K562 (cell line): Measurements from ENCODE around the gene GLG1. TPM values are rescaled to one million over a fixed set of nuclear protein-coding genes. Genes with fewer than 3 reads are reported as not detected.

Experiments
- AFF1 ChIP-seq, 2 experiments: fragments of 450-650 bp; IDR thresholded peaks; 2 replicates each; pipeline ENCODE4 v1.6.1; 2018; ENCODE audit warnings: mild to moderate bottlenecking in 2 of 2, low read depth in 1 of 2; ENCODE audit not compliant: partially characterized antibody in 2 of 2
- ARNT ChIP-seq, 2 experiments: fragments of 450-650 bp; IDR thresholded peaks; 2 replicates each; pipeline ENCODE4 v1.6.1; 2016; ENCODE audit warnings: mild to moderate bottlenecking in 1 of 2
- CTBP1 ChIP-seq: fragments of 450-650 bp; IDR thresholded peaks from 2 replicates; pipeline ENCODE4 v1.6.1; 2016; ENCODE audit warnings: borderline replicate concordance
- ETS1 ChIP-seq: conservative IDR thresholded peaks from 2 replicates; pipeline ENCODE4 v1.6.1; 2011; ENCODE audit warnings: low read depth, mild to moderate bottlenecking, low read length; ENCODE audit not compliant: control insufficient read depth
- PPARD ChIP-seq: fragments of 250-450 bp; sonication (Bioruptor Pico); IDR thresholded peaks from 2 replicates; pipeline ENCODE4 v1.8.0; 2022; ENCODE audit warnings: inconsistent platforms, mild to moderate bottlenecking, moderate library complexity
- RBBP5 ChIP-seq: fragments of 200-600 bp; sonication (generic); IDR thresholded peaks from 2 replicates; pipeline ENCODE4 v1.6.1; 2012; ENCODE audit warnings: borderline replicate concordance, mild to moderate bottlenecking, low read length, control low read depth, inconsistent platforms; ENCODE audit not compliant: insufficient read depth, poor library complexity, severe bottlenecking
- SNIP1 ChIP-seq: fragments of 450-650 bp; IDR thresholded peaks from 2 replicates; pipeline ENCODE4 v1.7.1; 2017; ENCODE audit warnings: low read depth, mild to moderate bottlenecking
- ZC3H4 ChIP-seq: sonication (generic); formaldehyde crosslinking; IDR thresholded peaks from 2 replicates; pipeline ENCODE4 v1.9.0; 2021; ENCODE audit warnings: missing genetic modification reagents, borderline replicate concordance
- ZFPM2 ChIP-seq: fragments of 250-450 bp; sonication (Bioruptor Pico); IDR thresholded peaks from 2 replicates; pipeline ENCODE4 v1.5.1; 2022; ENCODE audit warnings: mild to moderate bottlenecking
- ZNF311 ChIP-seq: fragments of 250-450 bp; sonication (Bioruptor Pico); IDR thresholded peaks from 2 replicates; pipeline ENCODE4 v1.4.0; 2020; ENCODE audit warnings: mild to moderate bottlenecking, moderate library complexity
- polyA plus RNA-seq, 8 experiments: library from polyadenylated mRNA; depleted of rRNA in 4 of 8; stranded (reverse) in 5 of 8; unstranded in 3 of 8; fragments of >200 nt; fragmentation: Nextera tagmentation in 2 of 8; fragmentation: Illumina TruSeq in 1 of 8; extraction: Ambion mirVana in 2 of 8; extraction: Trizol in 1 of 8; gene quantifications; 2 replicates each; pipeline versions ENCODE4 v1.2.1 to v1.2.3, GENCODE V29; 2011 to 2014; ENCODE audit warnings: inconsistent platforms in 1 of 8, missing spikeins in 1 of 8
- total RNA-seq, 7 experiments: library from RNA; depleted of rRNA in 6 of 7; stranded (reverse); fragments of >200 nt in 6 of 7; fragmentation: Illumina TruSeq in 2 of 7; extraction: Trizol in 2 of 7; gene quantifications; 2 replicates each; pipeline versions ENCODE4 v1.2.1 to v1.2.3, GENCODE V29; 2011 to 2021; ENCODE audit warnings: low replicate concordance in 1 of 7
- TF ChIP-seq, protein P1 (sequence below), 2 experiments: IDR thresholded peaks in 1 of 2; conservative IDR thresholded peaks in 1 of 2; 2 replicates each; pipeline ENCODE4 v1.6.1; 2016; ENCODE audit warnings: low read depth in 2 of 2, mild to moderate bottlenecking in 1 of 2, missing compliant biosample characterization in 1 of 2, missing genetic modification characterization in 1 of 2, moderate library complexity in 1 of 2
- TF ChIP-seq, protein P2 (sequence below): fragments of 450-650 bp; formaldehyde crosslinking; IDR thresholded peaks from 2 replicates; pipeline ENCODE4 v1.4.0; 2020; ENCODE audit warnings: mild to moderate bottlenecking, moderate library complexity
- TF ChIP-seq, protein P3 (sequence below): fragments of 250-450 bp; sonication (Bioruptor Pico); IDR thresholded peaks from 2 replicates; pipeline ENCODE4 v1.4.0; 2020; ENCODE audit warnings: mild to moderate bottlenecking, moderate library complexity, borderline replicate concordance

The GLG1 gene
- total and polyA plus RNA-seq, 9 of the 15 experiments (the other 6 are each of a cell fraction or from before 2014, with no cell fraction given): 6.2 to 36.0 (median 23.6) TPM

DNA sequence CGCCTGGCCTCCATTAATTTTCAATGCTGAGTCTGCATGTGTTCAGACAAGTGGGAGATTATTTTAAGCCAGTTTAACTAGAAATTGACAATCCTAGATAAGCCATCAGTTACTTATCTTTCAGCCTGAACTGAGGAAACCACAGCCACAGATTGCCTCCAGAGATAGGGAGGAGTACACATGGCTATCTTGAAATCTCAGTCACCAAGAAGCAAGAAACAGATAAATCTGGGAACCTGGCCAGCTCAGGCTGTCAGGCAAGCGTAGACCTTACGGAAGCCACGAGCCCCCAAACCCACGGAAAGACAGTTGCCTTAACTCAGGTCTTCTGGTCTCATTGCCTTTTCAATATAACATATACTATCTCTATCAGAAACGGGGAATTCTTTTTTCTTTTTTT is 2.0 kb upstream of the GLG1 start (continued):
- TF ChIP-seq, protein P1, sequence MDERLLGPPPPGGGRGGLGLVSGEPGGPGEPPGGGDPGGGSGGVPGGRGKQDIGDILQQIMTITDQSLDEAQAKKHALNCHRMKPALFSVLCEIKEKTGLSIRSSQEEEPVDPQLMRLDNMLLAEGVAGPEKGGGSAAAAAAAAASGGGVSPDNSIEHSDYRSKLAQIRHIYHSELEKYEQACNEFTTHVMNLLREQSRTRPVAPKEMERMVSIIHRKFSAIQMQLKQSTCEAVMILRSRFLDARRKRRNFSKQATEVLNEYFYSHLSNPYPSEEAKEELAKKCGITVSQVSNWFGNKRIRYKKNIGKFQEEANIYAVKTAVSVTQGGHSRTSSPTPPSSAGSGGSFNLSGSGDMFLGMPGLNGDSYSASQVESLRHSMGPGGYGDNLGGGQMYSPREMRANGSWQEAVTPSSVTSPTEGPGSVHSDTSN (CRISPR knock-in tag; IDR thresholded peaks at IDR 0.05; ENCODE audit: low read depth): no peak
- TF ChIP-seq, protein P1 (tag; conservative IDR thresholded peaks at IDR 0.05; ENCODE audit: low read depth): no peak
- TF ChIP-seq ZNF311 (CRISPR knock-in tag) (no peak), AFF1 (IDR thresholded peaks at IDR 0.05; ENCODE audit: low read depth in 1 of 2, partially characterized antibody in 2 of 2) (no peak), RBBP5 (no peak), CTBP1 (no peak; the same call in 1 of the 2 replicates), ZC3H4 (CRISPR knock-in tag) (no peak), ARNT (IDR thresholded peaks at IDR 0.05) (no peak), ETS1 (no peak), ZFPM2 (CRISPR knock-in tag) (no peak), PPARD (CRISPR knock-in tag) (no peak), SNIP1 (no peak)
- TF ChIP-seq, protein P2, sequence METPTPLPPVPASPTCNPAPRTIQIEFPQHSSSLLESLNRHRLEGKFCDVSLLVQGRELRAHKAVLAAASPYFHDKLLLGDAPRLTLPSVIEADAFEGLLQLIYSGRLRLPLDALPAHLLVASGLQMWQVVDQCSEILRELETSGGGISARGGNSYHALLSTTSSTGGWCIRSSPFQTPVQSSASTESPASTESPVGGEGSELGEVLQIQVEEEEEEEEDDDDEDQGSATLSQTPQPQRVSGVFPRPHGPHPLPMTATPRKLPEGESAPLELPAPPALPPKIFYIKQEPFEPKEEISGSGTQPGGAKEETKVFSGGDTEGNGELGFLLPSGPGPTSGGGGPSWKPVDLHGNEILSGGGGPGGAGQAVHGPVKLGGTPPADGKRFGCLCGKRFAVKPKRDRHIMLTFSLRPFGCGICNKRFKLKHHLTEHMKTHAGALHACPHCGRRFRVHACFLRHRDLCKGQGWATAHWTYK (CRISPR knock-in tag): 0 out of 2 replicates have a peak, but pooled peaks have one; percentile 34
- TF ChIP-seq, protein P3, sequence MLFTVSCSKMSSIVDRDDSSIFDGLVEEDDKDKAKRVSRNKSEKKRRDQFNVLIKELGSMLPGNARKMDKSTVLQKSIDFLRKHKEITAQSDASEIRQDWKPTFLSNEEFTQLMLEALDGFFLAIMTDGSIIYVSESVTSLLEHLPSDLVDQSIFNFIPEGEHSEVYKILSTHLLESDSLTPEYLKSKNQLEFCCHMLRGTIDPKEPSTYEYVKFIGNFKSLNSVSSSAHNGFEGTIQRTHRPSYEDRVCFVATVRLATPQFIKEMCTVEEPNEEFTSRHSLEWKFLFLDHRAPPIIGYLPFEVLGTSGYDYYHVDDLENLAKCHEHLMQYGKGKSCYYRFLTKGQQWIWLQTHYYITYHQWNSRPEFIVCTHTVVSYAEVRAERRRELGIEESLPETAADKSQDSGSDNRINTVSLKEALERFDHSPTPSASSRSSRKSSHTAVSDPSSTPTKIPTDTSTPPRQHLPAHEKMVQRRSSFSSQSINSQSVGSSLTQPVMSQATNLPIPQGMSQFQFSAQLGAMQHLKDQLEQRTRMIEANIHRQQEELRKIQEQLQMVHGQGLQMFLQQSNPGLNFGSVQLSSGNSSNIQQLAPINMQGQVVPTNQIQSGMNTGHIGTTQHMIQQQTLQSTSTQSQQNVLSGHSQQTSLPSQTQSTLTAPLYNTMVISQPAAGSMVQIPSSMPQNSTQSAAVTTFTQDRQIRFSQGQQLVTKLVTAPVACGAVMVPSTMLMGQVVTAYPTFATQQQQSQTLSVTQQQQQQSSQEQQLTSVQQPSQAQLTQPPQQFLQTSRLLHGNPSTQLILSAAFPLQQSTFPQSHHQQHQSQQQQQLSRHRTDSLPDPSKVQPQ: no peak
